ENCODE measurements around the gene RFWD3.

DNA sequence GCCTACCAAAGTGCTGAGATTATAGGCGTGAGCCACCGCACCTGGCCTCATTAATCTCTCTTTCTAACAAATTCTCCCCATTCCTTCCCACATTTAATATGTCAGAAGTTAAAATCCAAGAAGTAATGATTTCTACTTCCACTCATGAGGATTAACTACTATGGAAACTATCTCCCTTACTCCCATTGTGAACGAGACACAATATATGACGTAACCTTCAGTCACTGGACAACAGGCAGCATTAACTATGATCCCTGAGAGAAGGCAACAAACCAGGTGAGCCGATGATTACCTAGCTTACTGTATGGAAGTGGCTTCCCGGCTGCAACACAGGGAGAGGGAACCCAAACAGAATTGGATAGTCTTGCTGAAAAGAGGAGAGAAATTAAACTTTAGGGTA, 79.7 kb downstream of the RFWD3 start:
- TF ChIP-seq ZNF211 (tag by site-specific recombination; IDR thresholded peaks at IDR 0.05; ENCODE audit: low read depth), result no peak
- TF ChIP-seq, protein P1, sequence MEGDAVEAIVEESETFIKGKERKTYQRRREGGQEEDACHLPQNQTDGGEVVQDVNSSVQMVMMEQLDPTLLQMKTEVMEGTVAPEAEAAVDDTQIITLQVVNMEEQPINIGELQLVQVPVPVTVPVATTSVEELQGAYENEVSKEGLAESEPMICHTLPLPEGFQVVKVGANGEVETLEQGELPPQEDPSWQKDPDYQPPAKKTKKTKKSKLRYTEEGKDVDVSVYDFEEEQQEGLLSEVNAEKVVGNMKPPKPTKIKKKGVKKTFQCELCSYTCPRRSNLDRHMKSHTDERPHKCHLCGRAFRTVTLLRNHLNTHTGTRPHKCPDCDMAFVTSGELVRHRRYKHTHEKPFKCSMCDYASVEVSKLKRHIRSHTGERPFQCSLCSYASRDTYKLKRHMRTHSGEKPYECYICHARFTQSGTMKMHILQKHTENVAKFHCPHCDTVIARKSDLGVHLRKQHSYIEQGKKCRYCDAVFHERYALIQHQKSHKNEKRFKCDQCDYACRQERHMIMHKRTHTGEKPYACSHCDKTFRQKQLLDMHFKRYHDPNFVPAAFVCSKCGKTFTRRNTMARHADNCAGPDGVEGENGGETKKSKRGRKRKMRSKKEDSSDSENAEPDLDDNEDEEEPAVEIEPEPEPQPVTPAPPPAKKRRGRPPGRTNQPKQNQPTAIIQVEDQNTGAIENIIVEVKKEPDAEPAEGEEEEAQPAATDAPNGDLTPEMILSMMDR (tag by site-specific recombination; IDR thresholded peaks at IDR 0.05), result no peak
- no peak for TF ChIP-seq ZNF133 (tag by site-specific recombination; IDR thresholded peaks at IDR 0.05)
- TF ChIP-seq, protein P2, sequence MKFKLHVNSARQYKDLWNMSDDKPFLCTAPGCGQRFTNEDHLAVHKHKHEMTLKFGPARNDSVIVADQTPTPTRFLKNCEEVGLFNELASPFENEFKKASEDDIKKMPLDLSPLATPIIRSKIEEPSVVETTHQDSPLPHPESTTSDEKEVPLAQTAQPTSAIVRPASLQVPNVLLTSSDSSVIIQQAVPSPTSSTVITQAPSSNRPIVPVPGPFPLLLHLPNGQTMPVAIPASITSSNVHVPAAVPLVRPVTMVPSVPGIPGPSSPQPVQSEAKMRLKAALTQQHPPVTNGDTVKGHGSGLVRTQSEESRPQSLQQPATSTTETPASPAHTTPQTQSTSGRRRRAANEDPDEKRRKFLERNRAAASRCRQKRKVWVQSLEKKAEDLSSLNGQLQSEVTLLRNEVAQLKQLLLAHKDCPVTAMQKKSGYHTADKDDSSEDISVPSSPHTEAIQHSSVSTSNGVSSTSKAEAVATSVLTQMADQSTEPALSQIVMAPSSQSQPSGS (tag by site-specific recombination; IDR thresholded peaks at IDR 0.05; ENCODE audit: low read depth), result peak; percentile 59
- TF ChIP-seq, protein P3, sequence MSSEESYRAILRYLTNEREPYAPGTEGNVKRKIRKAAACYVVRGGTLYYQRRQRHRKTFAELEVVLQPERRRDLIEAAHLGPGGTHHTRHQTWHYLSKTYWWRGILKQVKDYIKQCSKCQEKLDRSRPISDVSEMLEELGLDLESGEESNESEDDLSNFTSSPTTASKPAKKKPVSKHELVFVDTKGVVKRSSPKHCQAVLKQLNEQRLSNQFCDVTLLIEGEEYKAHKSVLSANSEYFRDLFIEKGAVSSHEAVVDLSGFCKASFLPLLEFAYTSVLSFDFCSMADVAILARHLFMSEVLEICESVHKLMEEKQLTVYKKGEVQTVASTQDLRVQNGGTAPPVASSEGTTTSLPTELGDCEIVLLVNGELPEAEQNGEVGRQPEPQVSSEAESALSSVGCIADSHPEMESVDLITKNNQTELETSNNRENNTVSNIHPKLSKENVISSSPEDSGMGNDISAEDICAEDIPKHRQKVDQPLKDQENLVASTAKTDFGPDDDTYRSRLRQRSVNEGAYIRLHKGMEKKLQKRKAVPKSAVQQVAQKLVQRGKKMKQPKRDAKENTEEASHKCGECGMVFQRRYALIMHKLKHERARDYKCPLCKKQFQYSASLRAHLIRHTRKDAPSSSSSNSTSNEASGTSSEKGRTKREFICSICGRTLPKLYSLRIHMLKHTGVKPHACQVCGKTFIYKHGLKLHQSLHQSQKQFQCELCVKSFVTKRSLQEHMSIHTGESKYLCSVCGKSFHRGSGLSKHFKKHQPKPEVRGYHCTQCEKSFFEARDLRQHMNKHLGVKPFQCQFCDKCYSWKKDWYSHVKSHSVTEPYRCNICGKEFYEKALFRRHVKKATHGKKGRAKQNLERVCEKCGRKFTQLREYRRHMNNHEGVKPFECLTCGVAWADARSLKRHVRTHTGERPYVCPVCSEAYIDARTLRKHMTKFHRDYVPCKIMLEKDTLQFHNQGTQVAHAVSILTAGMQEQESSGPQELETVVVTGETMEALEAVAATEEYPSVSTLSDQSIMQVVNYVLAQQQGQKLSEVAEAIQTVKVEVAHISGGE (tag by site-specific recombination; conservative IDR thresholded peaks at IDR 0.05; ENCODE audit: low read depth), result no peak
- TF ChIP-seq ZBTB1 (tag by site-specific recombination; IDR thresholded peaks at IDR 0.05), result no peak

Measured in HEK293 (cell line).